DMS53 treated with DMSO at 0.1 percent for 48 hours (cell line): ENCODE data around the gene DDA1.

Experiments
- DNase-seq: peaks from one replicate; lab custom pipeline; 2025; ENCODE audit not compliant: unreplicated experiment; lab: John Stamatoyannopoulos, UW

The DDA1 gene

DNA sequence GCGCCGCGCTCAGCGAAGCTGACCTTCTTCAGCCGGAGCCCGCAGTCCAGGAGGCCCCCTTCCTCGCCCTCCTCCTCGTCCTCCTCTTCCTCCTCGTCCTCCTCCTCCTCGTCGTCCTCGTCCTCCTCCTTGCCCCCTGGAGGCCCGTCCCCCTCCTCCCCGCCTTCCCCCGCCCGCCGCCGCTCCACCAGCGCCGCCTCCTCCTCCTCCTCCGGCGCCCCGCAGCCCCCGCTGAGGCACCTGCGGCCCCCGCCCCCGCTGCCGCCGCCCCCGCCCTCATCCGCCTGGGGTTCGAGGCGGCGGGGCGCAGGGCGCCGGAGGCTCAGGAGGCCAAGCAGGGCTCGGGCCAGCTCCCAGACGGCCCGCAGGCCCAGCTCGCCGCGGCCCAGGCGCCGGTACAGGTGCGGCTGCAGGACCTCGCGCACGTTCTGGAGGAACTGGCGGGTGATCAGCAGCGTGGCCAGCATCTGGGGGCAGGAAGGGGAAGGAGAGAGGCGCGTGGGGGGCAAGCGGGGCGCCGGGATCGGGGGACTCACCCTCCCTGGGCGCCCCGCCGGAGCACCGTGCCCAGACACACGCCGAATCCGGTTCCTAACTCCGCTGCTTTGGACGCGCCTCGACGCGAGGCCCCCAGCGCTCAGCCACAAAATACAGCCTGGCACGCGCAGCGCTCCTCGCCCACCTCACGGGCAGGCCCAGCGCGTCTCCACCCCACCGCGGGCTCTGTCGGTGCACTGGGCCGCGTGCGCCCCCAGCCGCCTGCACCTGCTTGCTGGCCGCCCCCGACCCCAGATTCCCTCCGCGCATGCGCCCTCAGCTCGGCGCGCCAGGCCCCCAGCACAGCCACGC is 19.4 kb downstream of the DDA1 start:
- DNase-seq: no peak

DNA sequence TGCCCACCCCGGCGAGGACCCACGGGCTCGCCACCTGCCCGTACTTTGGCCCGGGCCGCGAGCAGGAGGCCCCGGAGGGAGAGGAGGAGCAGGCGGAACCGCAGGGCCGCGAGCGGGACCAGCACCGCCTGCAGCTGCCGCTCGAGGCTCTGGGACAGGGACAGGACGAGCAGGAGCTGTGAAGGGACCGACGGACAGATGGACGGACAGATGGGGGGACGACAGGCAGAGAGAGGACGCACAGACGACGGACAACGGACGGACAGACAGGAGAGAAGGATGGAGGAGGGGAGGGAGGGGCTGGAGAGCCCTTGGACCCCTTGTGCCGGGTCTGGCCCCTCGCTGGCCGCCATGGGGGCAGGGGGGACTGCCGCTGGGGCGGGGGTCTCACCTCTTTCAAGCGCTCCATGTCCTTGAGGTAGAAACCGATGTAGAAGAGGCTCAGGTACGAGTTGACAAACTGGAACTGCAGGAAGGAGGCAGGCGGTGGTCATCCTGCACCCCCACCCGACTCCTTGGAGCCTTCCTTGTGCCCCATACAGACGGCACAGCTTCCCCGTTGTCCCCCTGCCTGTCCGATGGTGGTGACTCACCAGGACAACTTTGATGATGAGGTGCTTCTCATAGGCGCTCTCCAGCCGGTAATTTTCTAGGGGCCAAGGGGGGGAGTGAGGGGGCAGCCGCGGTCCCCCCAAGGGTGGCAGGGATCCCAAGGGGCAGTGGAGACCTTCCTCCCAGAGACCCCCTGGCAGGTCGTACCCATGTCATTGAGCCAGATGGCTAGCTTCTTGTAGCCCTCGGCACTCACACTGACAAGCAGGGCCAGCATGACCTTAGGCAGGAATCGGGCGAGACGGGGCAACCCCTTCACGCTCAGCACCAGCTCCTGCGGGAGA is 20.3 kb downstream of the DDA1 start:
- DNase-seq: no peak

- no peak for DNase-seq
These were observed 21.1 kb downstream of the DDA1 start for GRCh38 chr19:17330262-17331044.

- DNase-seq: no peak
These were observed 21.7 kb downstream of the DDA1 start for GRCh38 chr19:17331045-17331558.

DNA sequence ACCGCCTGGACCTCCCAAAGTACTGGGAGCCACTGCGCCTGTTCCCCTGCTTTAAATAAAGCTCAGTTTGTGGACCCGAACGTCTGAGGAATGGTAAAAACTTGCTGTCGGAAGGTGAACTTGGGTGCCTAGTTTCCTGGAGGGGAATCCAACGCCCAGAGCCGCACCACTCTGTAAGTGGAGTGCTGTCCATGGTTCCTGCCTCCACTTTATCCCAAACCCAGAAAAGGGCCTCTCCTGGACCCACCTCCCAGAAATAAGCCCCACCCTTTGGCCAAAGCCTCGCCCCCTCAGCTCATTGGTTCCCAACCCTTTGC is 23.0 kb downstream of the DDA1 start:
- DNase-seq: no peak

DNA sequence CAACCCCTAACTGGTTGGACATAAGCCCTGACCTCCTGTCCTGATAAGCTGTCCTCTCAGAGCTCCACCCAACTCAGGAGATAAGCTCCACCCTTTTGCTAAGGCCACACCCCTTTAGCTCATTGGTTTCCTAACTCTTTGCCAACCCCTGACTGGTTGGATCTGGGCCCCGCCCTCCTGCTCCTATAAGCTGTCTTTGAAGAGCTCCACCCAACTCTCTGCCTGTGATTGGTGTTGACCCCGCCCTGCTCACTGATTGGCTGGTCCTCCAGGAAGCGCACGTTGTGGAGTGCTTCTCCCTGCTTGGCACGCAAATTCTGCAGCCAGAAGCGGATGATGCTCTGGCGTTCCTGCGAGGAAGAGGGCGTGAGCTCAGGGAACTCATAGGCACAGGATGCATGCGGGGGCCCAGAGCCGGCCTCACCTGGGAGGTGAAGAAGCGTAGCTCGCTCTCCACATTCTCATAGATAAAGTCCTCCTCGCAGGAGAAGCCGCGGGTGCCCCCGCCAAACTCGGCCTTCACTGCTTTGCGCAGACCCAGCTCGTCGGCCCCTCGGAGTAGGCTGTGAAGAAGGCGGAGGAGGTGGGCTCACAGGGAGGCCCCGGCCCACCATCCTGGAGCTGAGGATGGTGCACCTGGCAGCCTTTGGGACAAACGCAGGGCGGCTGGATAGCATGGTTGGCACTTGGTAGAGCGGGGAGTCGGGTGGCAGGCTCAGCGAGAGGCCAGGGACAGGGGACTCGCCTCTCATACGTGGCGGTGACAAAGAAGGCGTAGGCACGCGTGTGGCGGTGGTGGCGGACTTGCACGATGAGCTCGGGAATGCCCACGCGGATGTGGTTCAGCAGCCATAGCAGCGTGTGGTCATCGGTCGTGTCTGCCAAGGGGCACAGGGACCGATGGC is 23.6 kb downstream of the DDA1 start:
- DNase-seq: no peak

GRCh38 chr19:17333611-17334413 is 24.4 kb downstream of the DDA1 start:
- no peak for DNase-seq

GRCh38 chr19:17334414-17335409 is 25.3 kb downstream of the DDA1 start, which contains the start of gene ANO8:
Gene ANO8 (minus strand): TSS chr19:17334855. CDS start chr19:17334670, 185 bp downstream.
- peak; percentile 71 for DNase-seq

- DNase-seq: no peak
These were observed 26.2 kb downstream of the DDA1 start for GRCh38 chr19:17335575-17335974.

- peak; percentile 94 for DNase-seq
These were observed 27.7 kb downstream of the DDA1 start, which contains the start of gene GTPBP3 for GRCh38 chr19:17336872-17337674. Gene GTPBP3 (plus strand): TSS chr19:17337553. CDS start chr19:17337612, 59 bp downstream.

GRCh38 chr19:17337675-17338432 is 28.5 kb downstream of the DDA1 start:
- DNase-seq: no peak

GRCh38 chr19:17338433-17339078 is 29.2 kb downstream of the DDA1 start:
- no peak for DNase-seq

DNA sequence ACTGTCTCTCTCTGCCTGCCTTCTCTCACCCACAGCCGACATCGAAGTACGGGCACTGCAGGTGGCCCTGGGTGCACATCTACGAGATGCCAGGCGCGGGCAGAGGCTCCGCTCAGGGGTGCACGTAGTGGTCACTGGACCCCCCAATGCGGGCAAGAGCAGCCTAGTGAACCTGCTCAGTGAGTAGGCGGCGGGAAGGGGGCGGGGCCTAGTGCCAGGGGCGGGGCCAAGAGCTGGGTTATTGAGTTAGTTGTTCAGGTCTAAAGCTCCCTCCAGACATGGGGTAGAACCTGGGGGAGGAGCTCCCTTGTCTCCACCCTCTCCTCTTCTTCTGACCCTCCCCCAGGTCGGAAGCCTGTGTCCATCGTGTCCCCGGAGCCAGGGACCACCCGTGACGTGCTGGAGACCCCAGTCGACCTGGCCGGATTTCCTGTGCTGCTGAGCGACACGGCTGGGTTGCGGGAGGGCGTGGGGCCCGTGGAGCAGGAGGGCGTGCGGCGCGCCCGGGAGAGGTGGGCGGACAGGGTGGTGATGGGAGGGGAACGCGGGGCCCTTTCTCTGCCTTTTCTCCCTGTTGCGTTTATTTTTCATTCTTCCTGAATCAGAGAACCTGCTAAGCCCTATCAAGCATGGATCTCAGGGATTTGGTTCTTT is 29.9 kb downstream of the DDA1 start:
- DNase-seq: no peak

DNA sequence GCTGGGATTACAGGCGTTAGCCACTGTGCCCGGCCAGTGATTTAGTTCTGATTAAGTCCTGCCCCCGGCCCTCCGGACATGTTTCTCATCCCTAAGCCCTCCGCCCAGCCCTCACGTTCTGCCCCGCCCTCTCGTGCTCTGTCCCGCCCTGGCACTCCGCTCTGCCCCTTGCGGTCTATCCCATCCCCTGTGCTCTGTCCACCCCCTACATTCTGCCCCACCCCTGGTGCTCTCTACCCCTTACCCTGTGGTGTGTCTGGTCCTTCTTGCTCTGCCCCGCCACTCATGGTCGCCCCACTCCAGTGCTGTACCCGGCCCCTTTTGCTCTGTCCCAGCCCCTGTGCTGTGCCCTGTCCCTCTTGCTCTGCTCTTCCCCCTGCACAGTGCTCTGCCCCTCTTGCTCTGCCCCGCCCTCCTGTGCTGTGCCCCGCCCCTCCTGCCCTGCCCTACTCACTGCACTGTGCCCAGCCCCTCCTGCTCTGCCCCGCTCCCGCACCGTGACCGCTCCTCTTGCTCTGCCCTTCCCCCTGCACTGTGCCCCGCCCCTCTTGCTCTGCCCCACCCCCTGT is 31.0 kb downstream of the DDA1 start:
- no peak for DNase-seq

GRCh38 chr19:17340871-17341357 is 31.6 kb downstream of the DDA1 start:
- no peak for DNase-seq
